Mesendoderm (in vitro differentiated cells): Measurements from ENCODE around the gene ANO9.

Experiments
- DNase-seq: peaks from one replicate; pipeline ENCODE4 v3.0.0; 2013
- H2AK5ac ChIP-seq: 2 replicates; pipeline ENCODE4 v1.6.1; 2013; ENCODE audit warnings: low read length, inconsistent platforms
- H2BK120ac ChIP-seq: 2 replicates; pipeline ENCODE4 v1.6.1; 2013; ENCODE audit warnings: low read depth, mild to moderate bottlenecking, low read length, moderate library complexity, mixed read lengths
- H2BK15ac ChIP-seq: replicated peaks from 2 replicates; pipeline ENCODE4 v1.6.1; 2013; ENCODE audit warnings: low read depth, mild to moderate bottlenecking, moderate library complexity
- H2BK5ac ChIP-seq: 2 replicates; pipeline ENCODE4 v1.6.1; 2013; ENCODE audit warnings: low read length, inconsistent platforms
- H3K18ac ChIP-seq: 2 replicates; pipeline ENCODE4 v1.6.1; 2013; ENCODE audit warnings: mild to moderate bottlenecking, low read length, mixed read lengths
- H3K23ac ChIP-seq: one replicate; pipeline ENCODE4 v1.6.1; 2013; ENCODE audit warnings: low read length
- H3K27ac ChIP-seq: 2 replicates; pipeline ENCODE4 v1.5.1; 2013; ENCODE audit warnings: low read depth, mild to moderate bottlenecking, inconsistent platforms, low read length, moderate library complexity
- H3K27me3 ChIP-seq: 2 replicates; pipeline ENCODE4 v1.6.1; 2013; ENCODE audit warnings: low read length, control low read depth, mild to moderate bottlenecking, inconsistent platforms; ENCODE audit not compliant: insufficient read depth, poor library complexity
- H3K36me3 ChIP-seq: 2 replicates; pipeline ENCODE4 v1.6.1; 2013; ENCODE audit warnings: low read length, inconsistent platforms; ENCODE audit not compliant: control insufficient read depth, insufficient read depth
- H3K4ac ChIP-seq: one replicate; pipeline ENCODE4 v1.6.1; 2013; ENCODE audit warnings: low read depth, mild to moderate bottlenecking, low read length, moderate library complexity
- H3K4me1 ChIP-seq: 2 replicates; pipeline ENCODE4 v1.6.1; 2013; ENCODE audit warnings: low read depth, low read length, inconsistent platforms; ENCODE audit not compliant: control insufficient read depth
- H3K4me2 ChIP-seq: 2 replicates; pipeline ENCODE4 v1.6.1; 2013; ENCODE audit warnings: low read length
- H3K4me3 ChIP-seq: 2 replicates; pipeline ENCODE4 v1.5.1; 2013; ENCODE audit warnings: mild to moderate bottlenecking, low read length
- H3K56ac ChIP-seq: one replicate; pipeline ENCODE4 v1.6.1; 2013; ENCODE audit warnings: low read length
- H3K79me1 ChIP-seq: 2 replicates; pipeline ENCODE4 v1.6.1; 2013; ENCODE audit warnings: low read length, inconsistent platforms
- H3K79me2 ChIP-seq: 2 replicates; pipeline ENCODE4 v1.6.1; 2013; ENCODE audit warnings: mild to moderate bottlenecking, low read length; ENCODE audit not compliant: control insufficient read depth, insufficient read depth
- H3K9ac ChIP-seq: 2 replicates; pipeline ENCODE4 v1.6.1; 2013; ENCODE audit warnings: low read length, inconsistent platforms
- H4K5ac ChIP-seq: one replicate; pipeline ENCODE4 v1.6.1; 2013; ENCODE audit warnings: low read length
- H4K8ac ChIP-seq: one replicate; pipeline ENCODE4 v1.6.1; 2013; ENCODE audit warnings: low read depth, mild to moderate bottlenecking, control low read depth, low read length, moderate library complexity
- WGBS: extraction: QIAGEN DNeasy Blood & Tissue Kit; methylation state at CpG from one replicate; pipeline ENCODE4 v1.1.7; 2013; ENCODE audit warnings: low lambda C conversion rate, missing lambda C conversion rate; ENCODE audit not compliant: insufficient coverage; ENCODE audit errors: extremely low coverage; 5-methylcytosine and 5-hydroxymethylcytosine counted together

Gene ANO9

DNA sequence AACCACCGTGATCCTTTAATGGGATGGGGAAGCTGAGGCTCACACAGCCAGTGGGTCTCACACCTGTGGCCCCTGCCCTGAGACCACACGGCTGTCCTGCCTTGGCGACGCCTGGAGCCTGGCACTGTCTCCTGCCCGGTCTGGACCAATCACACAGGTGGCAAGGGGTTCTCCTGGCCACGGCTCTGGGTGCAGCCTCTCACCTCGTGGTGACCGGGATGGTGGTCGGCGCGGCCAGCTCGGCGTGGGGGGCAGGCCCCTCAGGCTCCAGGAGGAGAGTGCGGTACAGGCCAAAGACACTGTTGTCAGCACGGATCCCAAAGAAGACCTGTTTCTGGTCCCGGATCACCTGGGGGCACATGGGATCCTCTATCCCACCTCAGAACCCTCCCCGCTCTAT lies 8.7 kb downstream of the ANO9 start:
- Histone ChIP-seq H3K4me2 (no peak overlapping the region), H3K27me3 (no peaks in the 10 kb centered on the region), H3K4ac (no peak overlapping the region), H3K4me1 (no peaks in the 10 kb centered on the region), H3K56ac (no peak overlapping the region), H3K18ac (no peak overlapping the region), H4K5ac (no peak overlapping the region), H3K9ac (no peak overlapping the region), H3K27ac (no peak overlapping the region), H2BK5ac (no peak overlapping the region), H2BK120ac (no peak overlapping the region), H3K23ac (no peak overlapping the region), H2AK5ac (no peak overlapping the region), H2BK15ac (no peak overlapping the region), H3K79me2 (no peaks in the 10 kb centered on the region), H3K79me1 (no peaks in the 10 kb centered on the region), H4K8ac (no peak overlapping the region), H3K4me3 (no peak overlapping the region), H3K36me3 (no peaks in the 10 kb centered on the region)
- no CpG with 5 or more reads among the region's 17 CpGs for WGBS
- no peak for DNase-seq

DNA sequence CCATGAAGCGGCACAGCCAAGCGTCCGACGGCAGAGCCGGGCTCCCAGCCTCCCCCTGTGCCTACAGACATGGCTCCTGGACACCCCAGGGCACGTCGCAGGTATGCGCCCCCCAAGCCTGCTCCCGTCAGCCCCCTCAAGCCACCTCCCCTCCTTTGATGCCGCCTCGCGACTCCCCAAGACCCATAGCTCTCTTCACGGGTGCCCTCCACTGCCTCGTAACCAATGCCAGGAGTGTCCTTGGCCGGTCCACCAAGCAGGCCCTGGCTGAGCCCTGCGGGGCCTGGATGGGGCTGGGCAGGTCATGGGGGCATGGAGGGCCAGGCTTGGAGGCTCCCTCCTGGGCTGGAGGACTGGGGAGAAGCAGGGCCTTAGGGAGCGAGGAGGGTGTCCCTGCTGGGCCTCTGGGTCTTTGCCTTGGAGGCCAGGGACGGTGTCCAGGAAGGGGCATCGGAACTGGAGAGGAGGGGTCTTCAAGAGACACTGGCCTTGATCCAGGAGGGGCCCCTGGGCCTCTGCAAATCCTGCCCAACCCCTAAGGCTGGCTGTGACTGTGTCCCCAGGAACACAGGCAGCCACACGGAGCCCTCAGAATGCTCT lies 9.2 kb downstream of the ANO9 start:
- Histone ChIP-seq H3K18ac (no peak overlapping the region), H3K9ac (no peak overlapping the region), H3K4me3 (no peak overlapping the region), H2BK120ac (no peak overlapping the region), H2AK5ac (no peak overlapping the region), H3K79me2 (no peaks in the 10 kb centered on the region), H3K79me1 (no peaks in the 10 kb centered on the region), H3K4me1 (no peaks in the 10 kb centered on the region), H3K23ac (no peak overlapping the region), H3K27me3 (no peaks in the 10 kb centered on the region), H3K4ac (no peak overlapping the region), H3K4me2 (no peak overlapping the region), H3K27ac (no peak overlapping the region), H3K36me3 (no peaks in the 10 kb centered on the region), H4K5ac (no peak overlapping the region), H3K56ac (no peak overlapping the region), H2BK5ac (no peak overlapping the region), H4K8ac (no peak overlapping the region), H2BK15ac (no peak overlapping the region)
- no CpG with 5 or more reads among the region's 20 CpGs for WGBS
- no peak for DNase-seq

DNA sequence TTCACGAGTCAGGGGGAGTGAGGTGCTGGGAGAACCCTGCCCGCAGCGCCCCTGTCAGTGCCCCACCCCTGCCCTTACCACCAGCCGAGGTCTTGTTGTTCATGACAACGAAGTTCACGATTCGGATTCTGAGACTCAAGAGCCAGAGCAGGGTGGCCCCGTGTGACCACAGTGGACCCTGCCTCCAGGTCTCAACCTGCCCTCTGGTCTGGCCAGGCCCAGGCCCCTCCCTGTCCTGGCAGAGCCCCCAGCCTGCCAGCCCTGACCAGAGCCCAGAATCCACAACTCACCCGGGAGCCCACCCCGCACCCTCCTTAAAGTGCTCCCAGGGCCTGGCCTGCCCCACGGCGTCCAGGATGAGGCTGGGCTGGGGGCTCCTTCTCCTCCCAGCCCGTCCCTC lies 9.9 kb downstream of the ANO9 start:
- no peak overlapping the region for H3K4me3 ChIP-seq
- WGBS, result no CpG with 5 or more reads among the region's 13 CpGs
- no peak overlapping the region for H2AK5ac ChIP-seq
- H3K9ac ChIP-seq, result no peak overlapping the region
- no peak for DNase-seq
- H3K18ac ChIP-seq, result no peak overlapping the region
- no peak overlapping the region for H4K5ac ChIP-seq
- no peak overlapping the region for H3K27ac ChIP-seq
- H3K23ac ChIP-seq, result no peak overlapping the region
- H2BK5ac ChIP-seq, result no peak overlapping the region
- H4K8ac ChIP-seq, result no peak overlapping the region
- no peak overlapping the region for H2BK120ac ChIP-seq
- no peak overlapping the region for H3K4ac ChIP-seq
- no peak overlapping the region for H3K56ac ChIP-seq
- H3K79me1 ChIP-seq, result no peaks in the 10 kb centered on the region
- no peaks in the 10 kb centered on the region for H3K79me2 ChIP-seq
- H3K4me1 ChIP-seq, result no peaks in the 10 kb centered on the region
- H2BK15ac ChIP-seq, result no peak overlapping the region
- H3K4me2 ChIP-seq, result no peak overlapping the region
- H3K27me3 ChIP-seq, result no peaks in the 10 kb centered on the region
- H3K36me3 ChIP-seq, result no peaks in the 10 kb centered on the region

DNA sequence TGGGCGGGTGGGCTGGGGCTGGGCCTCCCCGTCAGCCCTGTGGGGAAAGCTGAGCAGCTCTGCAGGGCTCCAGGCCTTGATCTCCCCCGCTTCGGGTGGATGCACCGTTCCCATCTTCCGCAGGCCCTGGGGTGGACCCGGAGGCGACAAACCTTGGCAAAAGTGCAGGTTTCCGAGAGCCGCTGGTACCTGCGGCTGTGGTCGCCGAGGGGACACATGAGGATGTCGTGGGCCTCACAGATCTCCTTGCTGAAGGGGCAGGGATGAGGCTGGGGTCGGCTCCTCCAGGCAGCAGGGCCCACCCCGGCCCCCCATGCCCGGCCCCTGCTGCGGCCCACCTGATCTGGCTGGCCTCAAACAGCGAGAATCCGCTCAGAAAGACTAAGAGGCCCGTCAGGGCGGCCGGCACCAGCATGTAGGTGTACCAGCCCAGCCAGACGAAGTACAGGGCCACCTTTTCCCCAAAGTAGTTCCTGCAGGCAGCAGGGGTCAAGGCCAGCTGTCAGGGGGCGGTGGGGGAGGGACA lies 11.8 kb downstream of the ANO9 start:
- Histone ChIP-seq H3K79me2 (no peaks in the 10 kb centered on the region), H3K56ac (no peak overlapping the region), H3K18ac (no peak overlapping the region), H3K36me3 (no peaks in the 10 kb centered on the region), H4K5ac (no peak overlapping the region), H3K79me1 (no peaks in the 10 kb centered on the region), H2AK5ac (no peak overlapping the region), H3K27me3 (no peaks in the 10 kb centered on the region), H3K4ac (no peak overlapping the region), H2BK120ac (no peak overlapping the region), H2BK15ac (no peak overlapping the region), H3K23ac (no peak overlapping the region), H2BK5ac (no peak overlapping the region), H3K4me3 (no peak overlapping the region), H3K27ac (no peak overlapping the region), H4K8ac (no peak overlapping the region), H3K4me2 (no peak overlapping the region), H3K4me1 (no peaks in the 10 kb centered on the region), H3K9ac (no peak overlapping the region)
- WGBS, result no CpG with 5 or more reads among the region's 25 CpGs
- peak; percentile 37 for DNase-seq

DNA sequence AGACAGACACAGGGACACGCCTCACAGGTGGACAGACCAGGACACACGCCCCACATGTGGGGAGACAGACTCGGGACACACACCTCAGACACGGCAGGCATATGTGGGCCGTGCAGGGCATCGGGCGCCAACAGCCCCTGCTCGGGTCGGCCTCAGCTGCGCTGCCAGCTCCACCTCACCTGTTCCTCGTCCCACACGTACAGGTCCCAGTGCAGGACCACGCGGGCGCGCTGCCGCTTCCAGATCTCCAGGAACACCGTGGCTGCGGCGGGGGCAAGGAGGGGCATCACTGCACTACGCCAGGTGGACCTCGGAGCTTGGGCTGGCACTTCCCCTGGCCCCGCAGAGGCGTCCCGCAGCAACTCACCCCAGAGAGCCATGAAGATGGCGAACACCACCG lies 12.4 kb downstream of the ANO9 start:
- Histone ChIP-seq H2AK5ac (no peak overlapping the region), H2BK120ac (no peak overlapping the region), H3K27ac (no peak overlapping the region), H4K8ac (no peak overlapping the region), H4K5ac (no peak overlapping the region), H3K9ac (no peak overlapping the region), H3K79me2 (no peaks in the 10 kb centered on the region), H2BK15ac (no peak overlapping the region), H3K36me3 (no peaks in the 10 kb centered on the region), H3K4ac (no peak overlapping the region), H3K4me2 (no peak overlapping the region), H3K23ac (no peak overlapping the region), H3K4me3 (no peak overlapping the region), H3K79me1 (no peaks in the 10 kb centered on the region), H3K27me3 (no peaks in the 10 kb centered on the region), H3K4me1 (no peaks in the 10 kb centered on the region), H2BK5ac (no peak overlapping the region), H3K56ac (no peak overlapping the region), H3K18ac (no peak overlapping the region)
- no peak for DNase-seq
- WGBS, result no CpG with 5 or more reads among the region's 27 CpGs

DNA sequence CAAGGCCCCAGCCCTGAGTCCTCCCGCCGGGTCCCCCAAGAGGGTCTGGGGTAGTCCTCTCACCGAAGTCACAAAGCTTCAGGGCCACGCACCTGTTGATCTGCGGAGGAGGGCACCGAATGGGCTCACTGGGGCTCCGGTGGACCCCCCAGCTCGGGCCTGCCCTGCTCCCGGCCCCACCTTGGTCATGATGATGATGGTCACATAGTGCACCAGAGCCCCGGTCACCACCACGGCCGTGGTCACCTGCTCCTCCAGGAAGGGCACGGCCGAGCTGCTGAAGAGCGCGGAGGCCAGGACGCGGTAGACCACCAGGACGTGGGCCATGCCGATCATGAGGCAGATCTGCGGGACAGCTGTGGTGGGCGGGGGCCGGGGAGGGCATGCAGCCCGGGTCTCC lies 13.5 kb downstream of the ANO9 start:
- Histone ChIP-seq H3K27me3 (no peaks in the 10 kb centered on the region), H3K4me2 (no peak overlapping the region), H3K9ac (no peak overlapping the region), H2BK5ac (no peak overlapping the region), H3K79me2 (no peaks in the 10 kb centered on the region), H2AK5ac (no peak overlapping the region), H3K27ac (no peak overlapping the region), H2BK15ac (no peak overlapping the region), H2BK120ac (no peak overlapping the region), H4K5ac (no peak overlapping the region), H3K56ac (no peak overlapping the region), H3K23ac (no peak overlapping the region), H3K18ac (no peak overlapping the region), H3K4me3 (no peak overlapping the region), H4K8ac (no peak overlapping the region), H3K4ac (no peak overlapping the region), H3K79me1 (no peaks in the 10 kb centered on the region), H3K4me1 (no peaks in the 10 kb centered on the region), H3K36me3 (no peaks in the 10 kb centered on the region)
- DNase-seq, result no peak
- no CpG with 5 or more reads among the region's 24 CpGs for WGBS
